T-helper 1 cell treated with Interleukin-12 subunit alpha and Interleukin-12 subunit beta and Interleukin-4 antibody, amounts not matched to agents 30 ng/mL and 1 ng/mL, for 36 hours (primary cell): ENCODE results near the gene MAP3K20. TPM values are rescaled to one million over a fixed set of nuclear protein-coding genes. Genes with fewer than 3 reads are reported as not detected.
"Not testable (repeated sequence)": the region's sequence is repeated elsewhere in the genome, so short reads cannot be mapped to it uniquely, and the experiment has no call there.

ENCODE experiments used
- intact Hi-C: fragments of 100-400 bp; cut with micrococcal nuclease; formaldehyde crosslinking; loops from one replicate; pipeline ENCODE4 v1.15.1; 2024
- total RNA-seq: library from RNA; stranded (reverse); gene quantifications from 2 replicates; pipeline ENCODE4 v1.2.3, GENCODE V29; 2022

The MAP3K20 gene
- total RNA-seq, 1 donor from 2014 or later: 16.8 TPM

- intact Hi-C loops: no loop called here
Measured at GRCh38 chr2:173086518-173087213, 11.0 kb downstream of the MAP3K20 start.

GRCh38 chr2:173087214-173087581, 11.6 kb downstream of the MAP3K20 start:
- intact Hi-C loops: no loop called here

DNA sequence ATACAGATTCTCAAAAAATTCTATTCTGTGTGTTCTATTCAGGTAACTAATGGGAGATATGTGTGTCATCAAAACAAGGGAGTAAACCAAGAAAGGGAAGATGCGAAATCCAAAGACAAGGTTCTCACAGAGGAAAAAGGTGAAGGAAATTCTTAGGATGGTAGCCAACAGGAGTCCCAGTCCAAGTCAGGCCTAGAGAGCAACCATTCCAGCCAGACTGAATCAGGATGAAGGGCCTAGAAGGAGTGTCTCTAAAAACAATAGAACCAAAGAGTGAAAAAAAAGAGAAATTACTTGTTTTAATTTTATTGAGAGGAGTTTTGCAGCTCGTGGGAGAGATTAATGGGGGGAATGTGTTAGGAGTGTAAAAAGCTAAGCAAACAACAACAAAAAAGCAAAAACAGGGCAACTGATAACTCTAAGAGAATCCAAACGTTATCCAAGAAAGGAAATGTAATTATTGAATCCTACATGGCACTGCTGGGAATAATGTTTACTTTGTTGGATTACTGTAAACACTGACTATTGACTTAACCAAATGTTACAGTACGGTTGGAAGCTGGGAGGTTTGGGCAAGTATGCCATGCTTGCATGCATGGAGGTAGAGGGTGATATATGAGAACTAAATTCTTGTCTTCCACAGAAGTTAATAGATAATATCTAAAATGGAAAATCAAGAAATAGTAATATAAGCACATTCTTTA, 12.3 kb downstream of the MAP3K20 start:
- intact Hi-C loops: no loop called here

DNA sequence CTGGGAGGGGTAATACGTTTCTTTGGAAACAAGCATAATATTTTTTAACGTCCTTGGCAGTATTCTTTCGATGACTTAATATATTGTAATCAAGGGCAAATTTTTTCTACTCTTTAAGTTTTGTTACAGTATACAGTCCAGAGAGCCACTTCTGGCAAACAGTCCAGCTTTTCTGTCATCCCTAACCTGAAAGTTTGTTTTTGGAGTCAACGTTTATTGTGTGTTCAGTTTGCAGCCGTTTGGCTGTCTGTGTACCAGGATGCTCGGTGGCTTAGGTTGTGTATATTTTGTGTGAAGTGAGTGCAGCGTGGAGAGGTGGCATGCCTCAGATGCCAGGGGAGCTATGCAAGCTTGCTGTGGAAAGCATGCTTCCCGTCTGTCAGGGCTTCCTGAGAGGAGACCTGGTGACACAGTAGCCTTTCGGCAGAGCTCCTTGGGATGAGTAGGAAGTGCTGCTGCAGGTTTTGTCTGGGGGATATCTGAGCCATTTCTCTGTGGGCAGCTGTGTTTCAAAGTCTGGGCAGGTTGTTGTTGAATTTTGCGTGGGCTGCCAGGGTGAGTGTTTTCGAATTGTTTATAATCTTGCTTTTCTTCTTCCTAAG, 14.7 kb downstream of the MAP3K20 start:
- intact Hi-C loops: no loop called here

DNA sequence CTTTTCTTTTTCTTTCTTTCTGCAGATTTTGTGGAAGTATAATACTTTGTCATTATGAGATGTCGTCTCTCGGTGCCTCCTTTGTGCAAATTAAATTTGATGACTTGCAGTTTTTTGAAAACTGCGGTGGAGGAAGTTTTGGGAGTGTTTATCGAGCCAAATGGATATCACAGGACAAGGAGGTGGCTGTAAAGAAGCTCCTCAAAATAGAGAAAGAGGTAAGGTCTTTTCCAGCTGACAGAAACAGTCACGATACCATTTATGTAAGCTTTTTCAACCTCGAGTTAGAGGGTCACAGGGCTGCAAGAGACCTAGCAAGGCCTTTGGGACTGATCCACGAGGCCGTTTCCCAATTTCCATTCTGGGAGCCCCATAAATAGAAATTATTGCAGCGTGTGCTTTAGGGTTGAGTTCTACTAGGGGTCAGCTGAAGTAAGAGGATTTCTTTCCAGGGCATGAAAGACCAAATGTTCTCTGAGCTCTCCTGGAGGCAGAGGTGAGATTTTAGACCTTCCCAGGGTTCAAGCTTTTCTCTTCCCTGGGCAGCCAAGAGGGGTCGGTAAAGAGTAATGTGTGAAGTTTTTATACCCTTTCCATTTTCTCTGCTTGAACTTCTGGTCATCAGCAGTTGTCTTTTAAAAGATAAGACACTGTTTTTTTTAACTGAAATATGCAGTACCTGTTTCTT, 15.5 kb downstream of the MAP3K20 start:
- intact Hi-C loops: loop anchor here (1.0 kb wide), 1 partner anchor 119 kb away; no protein-coding TSS in a partner anchor

DNA sequence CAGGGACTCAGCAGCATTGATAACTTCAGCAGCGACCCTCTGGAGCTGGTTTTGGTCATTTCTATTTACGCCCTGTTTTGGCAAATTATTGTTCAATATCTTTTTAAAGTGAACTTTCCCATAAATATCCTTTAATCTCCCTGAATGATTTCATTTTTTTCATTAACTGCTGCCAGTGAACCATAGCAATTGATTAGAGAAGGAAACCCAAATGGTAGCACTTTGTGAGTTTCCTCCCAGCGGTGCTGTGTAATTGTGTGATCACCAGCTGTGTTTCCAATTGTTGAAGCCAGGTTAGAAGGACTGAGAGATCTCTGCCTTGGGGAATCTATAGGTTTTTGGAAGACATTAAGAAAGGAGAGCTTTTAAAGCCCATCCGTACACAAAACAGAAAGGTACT, 16.3 kb downstream of the MAP3K20 start:
- intact Hi-C loops: loop anchor here (1.0 kb wide), 1 partner anchor 118 kb away; no protein-coding TSS in a partner anchor

DNA sequence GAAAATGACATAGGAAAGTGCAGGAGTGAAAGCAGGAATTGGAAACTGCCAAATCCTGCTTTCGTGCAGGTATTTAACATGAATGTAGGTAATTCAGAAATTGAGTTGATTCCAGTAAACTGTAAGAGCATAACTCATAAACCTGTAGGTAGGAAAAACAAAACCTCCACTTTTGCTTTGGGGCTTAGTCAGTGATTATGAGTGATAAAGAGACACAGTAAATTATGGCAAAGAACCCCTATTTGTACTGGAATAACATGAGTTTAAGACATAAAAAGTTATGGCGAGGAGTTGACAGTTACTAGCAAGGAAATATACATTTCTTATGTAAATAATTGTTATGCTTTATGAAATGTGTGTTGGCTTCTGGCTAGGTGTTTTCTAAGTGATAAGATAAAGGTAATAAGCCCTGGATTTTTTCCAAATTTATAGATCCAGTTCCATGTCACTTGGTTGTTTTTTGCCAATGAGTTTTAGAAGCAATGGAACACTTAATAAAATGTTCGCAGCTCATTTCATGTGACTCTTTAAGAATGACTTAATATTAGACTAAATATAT, 17.3 kb downstream of the MAP3K20 start:
- intact Hi-C loops: no loop called here

DNA sequence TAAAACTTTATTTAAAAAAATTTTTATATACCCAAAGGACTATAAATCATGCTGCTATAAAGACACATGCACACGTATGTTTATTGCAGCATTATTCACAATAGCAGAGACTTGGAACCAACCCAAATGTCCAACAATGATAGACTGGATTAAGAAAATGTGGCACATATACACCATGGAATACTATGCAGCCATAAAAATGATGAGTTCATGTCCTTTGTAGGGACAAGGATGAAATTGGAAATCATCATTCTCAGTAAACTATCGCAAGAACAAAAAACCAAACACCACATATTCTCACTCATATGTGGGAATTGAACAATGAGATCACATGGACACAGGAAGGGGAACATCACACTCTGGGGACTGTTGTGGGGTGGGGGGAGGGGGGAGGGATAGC, 18.0 kb downstream of the MAP3K20 start:
- intact Hi-C loops: not testable (repeated sequence)

DNA sequence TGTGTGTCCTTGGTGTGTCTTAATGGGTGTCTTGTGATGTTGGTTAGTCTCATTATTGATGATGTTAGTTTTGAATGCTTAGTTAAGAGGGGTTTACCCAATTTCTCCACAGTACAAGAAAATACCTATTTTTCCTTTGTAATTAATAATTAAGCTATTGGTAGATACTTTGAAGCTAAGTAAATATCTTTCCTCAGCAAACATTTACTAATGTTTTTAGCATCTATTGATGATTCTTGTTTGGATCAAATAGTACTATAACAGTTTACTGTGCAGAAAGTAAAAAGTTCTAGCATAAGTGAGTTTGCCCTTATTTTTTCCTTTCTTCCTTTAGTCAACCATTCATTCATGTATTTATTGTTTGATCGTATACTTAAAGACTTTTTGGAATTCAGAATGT, 19.1 kb downstream of the MAP3K20 start:
- intact Hi-C loops: no loop called here

DNA sequence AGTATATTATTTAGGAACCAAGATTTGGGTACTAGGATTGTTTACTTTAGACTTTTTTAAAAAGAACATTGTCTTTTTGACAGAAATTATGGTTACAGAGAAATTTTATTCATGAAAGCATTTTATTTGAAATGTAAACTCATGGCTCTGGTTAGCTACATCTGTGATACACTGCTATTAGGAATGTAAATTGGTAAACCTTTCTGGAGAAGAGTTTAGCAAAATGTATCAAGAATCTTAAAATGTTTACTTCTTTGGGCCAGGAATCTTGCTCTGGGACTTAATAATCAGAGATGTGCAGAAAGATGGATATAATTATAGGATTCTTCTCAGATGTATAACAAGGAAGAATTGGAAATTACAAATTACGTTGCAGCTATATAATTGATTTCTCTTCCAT, 19.7 kb downstream of the MAP3K20 start:
- intact Hi-C loops: no loop called here

DNA sequence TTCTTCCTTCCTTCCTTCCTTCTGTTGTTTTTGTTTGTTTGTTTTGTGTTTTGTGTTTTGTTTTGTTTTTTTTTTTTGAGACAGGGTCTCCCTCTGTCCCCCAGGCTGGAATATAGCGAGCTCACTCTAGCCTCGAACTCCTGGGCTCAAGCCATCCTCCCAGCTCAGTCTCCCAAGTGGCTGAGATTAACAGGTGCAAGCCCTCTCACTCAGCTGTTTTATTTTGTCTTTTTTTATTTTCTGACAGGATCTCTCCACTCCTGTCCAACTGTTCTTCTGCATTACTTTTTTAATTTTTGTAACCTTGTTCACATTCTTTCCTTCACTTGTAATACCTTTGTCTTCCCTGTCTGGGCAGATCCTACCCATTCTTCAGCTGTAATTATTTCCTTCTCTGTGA, 23.6 kb downstream of the MAP3K20 start:
- intact Hi-C loops: no loop called here

DNA sequence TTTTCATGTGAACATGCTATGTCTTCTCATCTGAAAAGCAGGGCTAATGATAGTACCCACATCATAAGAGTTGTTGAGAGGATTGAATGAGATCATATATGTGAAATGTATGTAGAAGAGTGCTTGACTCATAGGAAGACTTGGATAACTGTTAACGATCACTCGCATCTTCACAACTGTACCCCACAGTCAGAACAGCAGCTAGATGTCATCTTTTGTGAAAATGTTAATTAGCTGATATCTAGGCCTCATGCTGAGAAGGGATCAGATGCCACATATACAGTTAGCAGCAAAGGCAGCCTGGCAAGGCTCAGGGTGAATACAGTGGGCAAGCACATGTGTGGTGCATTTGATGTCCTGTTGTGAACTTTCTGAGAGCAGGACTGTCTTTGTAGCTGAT, 24.2 kb downstream of the MAP3K20 start:
- intact Hi-C loops: no loop called here

DNA sequence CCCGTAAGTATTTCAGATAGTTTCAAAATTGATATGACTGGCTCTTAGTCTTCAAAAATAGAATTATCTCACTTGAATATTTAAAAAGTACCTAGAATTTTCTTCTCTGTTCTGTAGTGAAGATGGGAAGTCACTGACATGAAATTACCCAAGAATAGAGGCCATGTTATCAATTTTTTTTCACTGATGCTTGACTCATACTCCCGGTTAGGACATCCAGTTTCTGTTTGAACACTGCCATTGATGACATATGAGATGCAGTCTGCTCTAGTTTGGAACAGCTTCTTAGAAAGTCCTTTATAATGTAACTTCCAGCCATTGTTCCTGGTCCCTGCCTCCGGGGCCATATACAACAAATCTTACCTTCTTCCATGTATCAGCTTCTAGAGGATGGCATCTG, 26.0 kb downstream of the MAP3K20 start:
- intact Hi-C loops: no loop called here

DNA sequence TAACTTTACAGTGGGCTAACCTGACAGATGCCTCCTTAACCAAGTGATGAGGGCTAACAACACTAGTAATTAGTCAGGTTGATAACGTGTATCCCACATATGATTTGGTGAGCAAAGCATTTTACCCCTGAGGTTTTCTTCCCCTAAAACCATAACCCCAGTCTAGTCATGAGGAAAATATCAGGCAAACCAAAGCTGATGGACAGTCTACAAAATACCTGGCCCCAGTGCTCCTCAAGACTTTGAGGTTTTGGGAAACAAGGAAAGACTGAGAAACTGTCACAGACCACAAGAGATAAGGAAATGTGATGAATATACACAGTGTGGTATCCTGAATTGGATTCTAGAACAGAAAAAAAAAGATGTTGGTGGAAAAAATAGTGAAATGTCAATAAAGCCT, 28.5 kb downstream of the MAP3K20 start:
- intact Hi-C loops: no loop called here

DNA sequence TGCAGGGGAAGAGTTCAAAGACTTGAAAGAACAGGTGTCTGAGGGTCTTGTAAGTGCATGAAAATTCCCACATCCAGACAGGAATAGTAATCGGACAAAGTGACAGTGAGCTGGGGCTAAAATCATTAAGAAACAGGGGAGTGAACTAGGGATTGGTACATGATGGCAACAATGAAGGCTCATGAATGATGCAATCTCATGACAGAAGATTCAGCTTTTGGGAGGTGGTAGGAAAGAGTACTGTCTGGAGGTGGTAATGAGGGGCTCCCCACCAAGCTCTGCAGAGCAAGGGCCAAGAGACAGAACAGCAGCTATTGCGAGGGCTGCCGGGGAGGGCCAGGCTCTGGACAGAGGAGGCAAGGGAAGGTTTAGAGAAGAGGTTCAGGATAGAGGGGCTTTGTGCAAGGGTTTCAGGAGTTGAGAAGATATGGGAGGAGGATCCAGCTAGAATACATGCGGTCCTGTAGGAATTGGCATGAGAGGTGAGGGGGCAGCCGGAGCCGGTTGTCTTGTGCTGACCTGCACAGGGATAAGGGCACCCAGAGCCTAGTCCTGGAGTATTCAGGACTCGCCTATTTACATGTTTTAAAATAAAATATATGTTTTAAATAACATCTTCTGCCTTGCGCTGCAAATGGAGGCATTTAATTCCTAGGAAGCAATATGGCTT, 31.4 kb downstream of the MAP3K20 start:
- intact Hi-C loops: no loop called here

- intact Hi-C loops: no loop called here
Measured at GRCh38 chr2:173107629-173108022, 32.0 kb downstream of the MAP3K20 start.

DNA sequence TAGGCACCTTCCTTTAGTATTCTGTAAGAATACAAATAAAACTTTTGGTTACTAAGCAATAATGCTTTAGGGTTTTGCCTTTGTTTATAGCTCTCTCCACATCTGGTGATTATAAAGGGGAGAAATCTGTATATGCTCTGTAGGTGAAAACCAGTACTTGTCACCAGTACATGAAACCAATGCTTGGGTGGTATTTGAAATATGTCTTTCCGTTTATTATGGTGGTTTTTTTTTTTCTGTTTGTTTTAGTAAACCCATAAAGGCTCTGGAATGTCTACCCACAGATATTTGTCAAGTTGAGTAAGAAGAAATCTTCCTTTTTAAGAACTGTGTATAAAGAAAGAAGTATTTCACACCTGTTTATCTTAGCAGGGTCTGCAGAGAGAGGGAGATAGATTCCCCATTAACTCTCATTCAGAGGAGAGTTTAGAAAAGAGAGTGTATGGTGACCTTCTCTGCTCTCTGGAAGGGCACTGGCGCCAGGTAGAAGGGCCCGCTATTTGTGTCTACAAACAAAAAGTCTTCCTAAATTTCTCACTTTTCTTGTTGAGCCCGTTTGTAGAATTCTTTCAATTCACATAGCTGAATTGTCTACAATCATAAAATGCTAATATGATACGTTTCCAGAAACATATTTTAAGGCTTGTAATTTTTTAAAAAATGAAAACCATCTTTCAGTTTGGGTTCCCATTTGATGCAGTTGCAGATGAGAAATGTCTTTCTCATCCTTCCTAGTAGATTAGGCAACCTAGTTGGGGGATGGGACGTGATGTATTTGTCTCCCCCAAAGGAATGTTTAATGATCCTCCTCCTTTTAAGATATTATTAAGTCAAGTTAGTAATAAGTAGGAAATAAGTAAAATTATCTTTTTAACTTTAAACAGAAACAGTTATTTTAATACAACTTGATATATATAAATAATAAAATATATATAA, 33.9 kb downstream of the MAP3K20 start:
- intact Hi-C loops: no loop called here

- intact Hi-C loops: no loop called here
Measured at GRCh38 chr2:173117678-173118077, 42.0 kb downstream of the MAP3K20 start.

DNA sequence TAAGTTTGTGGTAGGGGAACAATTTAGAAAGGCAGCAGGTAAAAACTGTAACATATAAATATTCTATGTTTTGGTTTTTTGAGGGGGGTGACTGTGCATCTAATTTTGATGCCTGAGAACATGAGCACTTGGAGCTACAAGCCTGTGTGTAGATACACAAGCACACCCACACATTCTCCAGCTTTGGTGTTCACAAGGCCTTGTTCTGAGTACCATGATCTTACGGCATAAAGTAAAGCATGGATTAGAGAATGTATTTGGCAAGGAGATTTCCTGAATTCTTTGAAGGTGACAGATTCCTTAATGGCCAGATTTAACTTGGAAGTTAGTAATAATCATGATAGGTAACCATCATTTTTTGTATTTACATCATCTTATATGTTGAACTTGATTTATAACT, 42.7 kb downstream of the MAP3K20 start:
- intact Hi-C loops: no loop called here
